ENCODE data around the gene NLN.

DNA sequence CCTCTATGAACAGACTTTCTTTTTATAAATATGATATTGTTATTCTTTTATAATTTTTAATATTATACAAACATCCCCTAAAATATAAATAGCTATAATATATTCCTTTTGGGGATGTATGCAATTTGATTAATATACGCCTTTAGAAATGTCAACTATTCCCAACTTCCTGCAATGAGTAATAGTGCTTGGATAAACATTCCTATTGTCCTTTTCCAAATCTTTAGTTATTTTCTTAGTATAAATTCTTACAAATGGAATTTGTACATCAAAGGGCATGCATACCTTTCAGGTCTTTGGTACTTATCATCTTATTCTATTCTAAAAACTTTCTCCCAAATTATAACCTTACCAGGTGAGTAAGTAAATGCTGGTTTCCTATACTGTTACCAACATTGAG lies 6.2 kb downstream of the NLN start:
- TF ChIP-seq, protein P1, sequence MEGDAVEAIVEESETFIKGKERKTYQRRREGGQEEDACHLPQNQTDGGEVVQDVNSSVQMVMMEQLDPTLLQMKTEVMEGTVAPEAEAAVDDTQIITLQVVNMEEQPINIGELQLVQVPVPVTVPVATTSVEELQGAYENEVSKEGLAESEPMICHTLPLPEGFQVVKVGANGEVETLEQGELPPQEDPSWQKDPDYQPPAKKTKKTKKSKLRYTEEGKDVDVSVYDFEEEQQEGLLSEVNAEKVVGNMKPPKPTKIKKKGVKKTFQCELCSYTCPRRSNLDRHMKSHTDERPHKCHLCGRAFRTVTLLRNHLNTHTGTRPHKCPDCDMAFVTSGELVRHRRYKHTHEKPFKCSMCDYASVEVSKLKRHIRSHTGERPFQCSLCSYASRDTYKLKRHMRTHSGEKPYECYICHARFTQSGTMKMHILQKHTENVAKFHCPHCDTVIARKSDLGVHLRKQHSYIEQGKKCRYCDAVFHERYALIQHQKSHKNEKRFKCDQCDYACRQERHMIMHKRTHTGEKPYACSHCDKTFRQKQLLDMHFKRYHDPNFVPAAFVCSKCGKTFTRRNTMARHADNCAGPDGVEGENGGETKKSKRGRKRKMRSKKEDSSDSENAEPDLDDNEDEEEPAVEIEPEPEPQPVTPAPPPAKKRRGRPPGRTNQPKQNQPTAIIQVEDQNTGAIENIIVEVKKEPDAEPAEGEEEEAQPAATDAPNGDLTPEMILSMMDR (IDR thresholded peaks at IDR 0.05; ENCODE audit: low read depth, low read length): no peak
- TF ChIP-seq POLR2A (IDR thresholded peaks at IDR 0.05; ENCODE audit: extremely low read depth, insufficient read length) (no peak), MYC (IDR thresholded peaks at IDR 0.05; ENCODE audit: low read depth, low read length) (no peak)
- TF ChIP-seq, protein P2, sequence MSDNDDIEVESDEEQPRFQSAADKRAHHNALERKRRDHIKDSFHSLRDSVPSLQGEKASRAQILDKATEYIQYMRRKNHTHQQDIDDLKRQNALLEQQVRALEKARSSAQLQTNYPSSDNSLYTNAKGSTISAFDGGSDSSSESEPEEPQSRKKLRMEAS (IDR thresholded peaks at IDR 0.05; ENCODE audit: low read depth, low read length): no peak
